Fibroblast of skin of right biceps (primary cell): Measurements from ENCODE around the gene IMPDH1.

ENCODE experiments used
- DNase-seq: peaks from one replicate; pipeline ENCODE4 v3.0.0-alpha.2; 2013

Gene IMPDH1

DNA sequence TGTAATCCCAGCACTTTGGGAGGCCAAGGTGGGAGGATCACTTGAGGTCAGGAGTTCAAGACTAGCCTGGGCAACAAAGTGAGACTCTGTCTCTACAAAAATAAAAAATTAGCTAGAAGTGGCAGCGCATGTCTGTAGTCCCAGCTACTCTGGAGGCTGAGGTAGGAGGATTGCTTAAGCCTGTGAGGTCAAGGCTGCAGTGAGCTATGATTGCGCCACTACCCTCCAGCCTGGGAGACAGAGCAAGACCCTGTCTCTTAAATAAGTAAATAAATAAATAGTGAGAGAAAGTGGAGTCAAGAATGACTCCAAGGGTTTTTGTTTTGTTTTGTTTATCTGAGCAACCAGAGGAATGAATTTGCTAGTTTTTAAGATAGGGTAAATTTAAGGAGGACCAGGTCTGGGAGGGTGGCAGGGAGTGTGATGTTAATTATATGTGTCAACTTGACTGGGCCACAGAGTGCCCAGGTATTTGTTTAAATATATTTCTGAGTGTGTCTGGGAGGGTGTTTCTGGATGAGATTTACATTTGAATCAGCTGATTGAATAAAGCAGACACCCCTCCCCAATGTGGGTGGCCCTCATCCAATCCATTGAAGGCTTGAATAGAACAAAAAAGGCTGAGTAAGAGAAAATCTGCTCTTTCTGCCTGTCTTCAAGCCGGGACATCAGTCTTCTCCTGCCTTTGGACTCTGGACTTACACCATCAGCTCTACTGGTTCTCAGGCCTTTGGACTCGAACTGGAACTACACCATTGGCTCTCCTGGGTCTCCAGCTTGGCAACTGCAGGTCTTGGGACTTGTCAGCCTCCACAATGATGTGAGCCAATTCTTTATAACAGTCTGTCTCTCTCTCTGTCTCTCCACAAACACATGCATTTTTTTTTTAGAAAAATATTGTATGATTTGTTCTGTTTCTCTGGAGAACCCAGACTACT is 23.5 kb downstream of the IMPDH1 start:
- no peak for DNase-seq

DNA sequence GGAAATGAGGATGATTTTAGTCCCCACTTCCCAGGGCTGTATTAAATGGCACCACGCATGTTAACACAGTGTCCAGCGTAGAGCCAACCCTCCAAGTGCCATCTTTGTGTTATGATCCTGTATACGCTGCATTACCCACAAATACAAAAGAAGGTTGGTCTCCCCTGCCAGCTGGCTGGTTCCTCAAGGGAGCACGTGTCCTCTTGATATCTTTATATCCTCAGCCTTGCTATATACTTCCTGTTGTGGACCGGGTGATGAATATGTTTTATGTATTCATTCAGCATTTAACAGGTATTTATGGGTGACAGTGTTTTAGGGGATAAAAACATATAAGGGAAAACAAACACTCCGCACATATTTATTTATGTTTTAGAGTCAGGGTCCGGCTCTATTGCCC is 25.1 kb downstream of the IMPDH1 start:
- no peak for DNase-seq

DNA sequence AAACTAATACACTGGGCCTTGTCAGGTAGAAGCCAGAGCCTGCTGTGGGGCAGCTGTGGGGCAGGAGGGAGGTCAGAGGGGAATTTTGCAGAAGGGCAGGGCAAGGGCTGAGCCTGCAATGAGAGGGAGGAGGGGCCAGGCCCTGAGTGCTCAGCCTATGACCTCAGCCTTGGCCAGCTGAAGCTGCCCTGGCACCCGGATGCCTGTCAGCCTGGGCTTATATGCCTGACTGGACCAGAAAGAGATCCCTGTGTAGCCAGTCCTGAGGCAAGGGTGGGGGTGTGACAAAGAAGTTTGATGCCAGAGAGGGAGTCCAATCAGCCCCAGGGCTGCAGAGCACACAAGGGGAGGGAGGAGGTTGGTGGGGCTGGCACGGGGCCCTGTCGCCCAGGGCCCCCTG is 26.0 kb downstream of the IMPDH1 start:
- DNase-seq: no peak

DNA sequence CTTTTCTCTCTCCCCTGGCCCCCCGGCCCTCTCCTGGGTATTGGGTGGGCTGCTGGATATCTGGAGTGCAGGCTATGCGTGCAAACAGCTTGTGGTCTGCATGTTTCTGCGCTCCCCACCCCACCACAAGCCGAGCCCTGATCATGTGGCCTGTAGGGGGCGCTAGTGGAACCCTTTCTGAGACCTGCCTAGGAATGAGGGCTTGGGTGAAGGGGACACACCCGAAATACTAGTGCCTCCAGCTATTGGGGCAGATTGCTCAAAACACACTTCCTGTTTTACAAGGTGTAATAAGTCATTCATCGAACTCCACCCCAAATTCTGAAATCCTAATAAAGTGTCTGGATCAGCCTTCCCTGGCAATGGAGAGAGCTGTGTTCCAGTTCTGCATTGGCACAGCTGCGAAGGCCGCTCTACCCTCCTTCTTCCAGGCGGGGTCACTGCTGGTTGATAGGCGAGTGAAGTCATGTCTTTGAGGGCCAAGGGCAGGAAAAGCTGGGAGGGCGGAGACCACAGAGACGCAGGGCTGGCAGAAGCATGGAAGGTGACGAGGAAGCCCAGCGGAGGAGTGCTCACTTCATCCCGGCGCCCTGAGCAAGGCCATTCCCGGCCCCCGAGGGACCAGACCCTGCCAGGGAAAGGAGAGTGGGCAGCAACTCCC is 28.5 kb downstream of the IMPDH1 start:
- no peak for DNase-seq

- DNase-seq: no peak
These were observed 29.2 kb downstream of the IMPDH1 start for GRCh38 chr7:128380483-128381106.

GRCh38 chr7:128379900-128380479 is 29.8 kb downstream of the IMPDH1 start:
- DNase-seq: no peak

GRCh38 chr7:128378637-128379036 is 31.1 kb downstream of the IMPDH1 start:
- DNase-seq: no peak

DNA sequence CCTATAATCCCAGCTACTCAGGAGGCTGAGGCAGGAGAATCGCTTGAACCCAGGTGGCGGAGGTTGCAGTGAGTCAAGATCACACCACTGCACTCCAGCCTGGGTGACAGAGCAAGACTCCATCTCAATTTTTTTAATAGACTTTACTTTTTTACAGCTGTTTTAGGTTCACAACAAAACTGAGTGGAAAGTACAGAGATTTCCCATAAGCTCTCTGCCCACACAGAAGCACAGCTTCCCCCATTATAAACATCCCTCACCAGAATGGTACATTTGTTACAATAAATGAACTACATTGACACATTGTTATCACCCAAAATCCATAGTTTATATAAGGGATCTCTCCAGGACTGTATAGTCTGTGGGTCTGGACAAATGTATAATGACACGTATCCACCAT is 33.7 kb downstream of the IMPDH1 start:
- no peak for DNase-seq

DNA sequence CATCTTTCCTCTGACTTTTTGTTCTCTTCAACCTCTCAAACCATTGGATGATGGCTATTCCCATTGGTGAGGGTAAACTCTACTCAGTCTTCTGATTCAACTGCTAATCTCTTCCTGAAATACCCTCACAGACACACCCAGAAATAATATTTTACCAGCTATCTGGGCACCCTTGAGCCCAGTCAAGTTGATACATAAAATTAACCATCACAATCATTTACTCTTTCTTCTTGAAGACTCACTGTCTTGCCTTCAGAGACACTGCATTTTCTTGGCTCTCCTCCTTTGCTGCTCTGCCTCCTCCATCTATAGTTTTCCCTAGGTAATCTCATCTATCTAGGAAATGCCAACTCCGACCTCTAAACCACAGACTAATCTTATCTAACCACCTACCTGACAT is 35.7 kb downstream of the IMPDH1 start:
- no peak for DNase-seq

DNA sequence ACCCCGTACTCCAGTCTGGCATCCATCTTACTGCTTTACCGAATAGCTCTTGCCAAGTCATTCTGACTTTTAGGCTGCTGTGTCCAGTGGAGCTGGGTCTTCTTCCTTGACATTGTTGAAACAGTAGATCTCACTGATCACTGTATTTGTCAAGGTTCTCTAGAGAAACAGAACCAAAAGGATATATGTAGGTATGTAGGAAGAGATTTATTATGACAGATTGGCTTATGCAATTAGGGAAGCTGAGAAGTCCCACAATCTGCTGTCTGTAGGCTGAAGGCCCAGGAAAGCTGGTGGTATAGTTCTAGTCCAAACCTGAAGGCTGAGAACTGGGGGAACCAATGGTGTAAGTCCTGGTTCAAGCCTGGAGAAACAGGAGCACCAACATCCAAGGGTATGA is 36.2 kb downstream of the IMPDH1 start:
- DNase-seq: no peak

GRCh38 chr7:128370491-128370890 is 39.3 kb downstream of the IMPDH1 start:
- no peak for DNase-seq

- DNase-seq: no peak
These were observed 42.8 kb downstream of the IMPDH1 start for GRCh38 chr7:128366986-128367385.

DNA sequence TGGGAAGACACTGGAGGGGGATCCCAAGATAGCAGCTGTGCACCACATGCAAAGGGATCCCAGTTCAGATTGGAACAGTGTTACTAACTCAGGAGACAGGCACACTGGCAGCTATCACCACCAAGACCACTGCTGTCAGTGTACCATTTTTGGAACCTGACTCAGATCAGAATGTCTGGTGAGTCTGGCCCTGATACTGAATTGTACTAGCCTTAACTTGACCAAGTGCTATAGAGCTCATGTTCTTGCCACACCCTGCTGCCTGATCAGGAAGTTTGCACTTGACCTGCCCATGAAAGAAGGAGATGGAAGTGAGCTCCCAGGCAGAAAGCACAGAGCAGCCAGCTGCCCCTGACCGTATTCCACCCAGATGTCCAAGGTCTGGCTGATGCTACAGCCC is 43.5 kb downstream of the IMPDH1 start:
- DNase-seq: no peak

GRCh38 chr7:128365432-128365831 is 44.4 kb downstream of the IMPDH1 start:
- DNase-seq: no peak

GRCh38 chr7:128364166-128364870 is 45.5 kb downstream of the IMPDH1 start:
- DNase-seq: no peak

DNA sequence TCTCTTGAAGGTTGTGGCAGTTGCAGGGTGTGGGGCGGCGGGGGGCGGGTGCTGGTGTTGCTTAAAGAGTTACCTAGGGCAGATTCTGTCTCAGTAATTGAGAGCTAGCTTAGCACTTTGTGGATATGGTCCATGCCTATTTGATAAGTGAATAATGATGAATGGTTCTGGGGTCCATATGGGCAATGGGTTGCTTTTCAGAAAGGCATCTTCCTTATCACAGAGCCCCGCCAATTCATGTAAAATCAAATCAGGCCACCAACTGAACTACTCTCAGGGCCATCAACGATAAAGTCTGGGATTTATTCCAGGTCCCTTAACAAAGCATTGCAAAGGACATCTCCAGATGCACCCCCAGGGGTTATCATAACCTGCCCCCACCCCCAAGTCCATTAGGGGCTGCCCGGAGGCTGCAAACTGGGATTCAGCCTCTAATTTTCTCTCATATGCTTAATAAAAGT is 46.5 kb downstream of the IMPDH1 start:
- DNase-seq: no peak

DNA sequence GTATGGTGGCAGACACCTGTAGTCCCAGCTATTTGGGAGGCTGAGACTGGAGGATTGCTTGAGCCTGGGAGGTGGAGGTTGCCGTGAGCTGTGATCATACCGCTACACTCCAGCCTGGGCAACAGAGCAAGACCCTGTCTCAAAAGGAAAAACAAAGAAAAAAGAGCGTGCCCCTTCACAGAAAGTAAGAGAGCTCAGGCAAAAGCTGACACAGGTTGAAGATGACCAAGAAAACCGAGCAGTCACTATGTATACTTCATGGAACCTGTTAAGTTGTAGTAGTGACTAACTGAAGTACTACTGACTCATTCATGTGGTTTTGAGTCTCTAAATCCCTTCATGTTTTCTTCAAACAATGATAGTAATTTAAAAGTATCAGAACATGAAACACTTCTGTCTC is 47.1 kb downstream of the IMPDH1 start:
- DNase-seq: peak; percentile 42

- no peak for DNase-seq
These were observed 48.1 kb downstream of the IMPDH1 start, which contains the start of gene PRRT4 for GRCh38 chr7:128361411-128362379. Gene PRRT4 (minus strand): TSS chr7:128361690.

DNA sequence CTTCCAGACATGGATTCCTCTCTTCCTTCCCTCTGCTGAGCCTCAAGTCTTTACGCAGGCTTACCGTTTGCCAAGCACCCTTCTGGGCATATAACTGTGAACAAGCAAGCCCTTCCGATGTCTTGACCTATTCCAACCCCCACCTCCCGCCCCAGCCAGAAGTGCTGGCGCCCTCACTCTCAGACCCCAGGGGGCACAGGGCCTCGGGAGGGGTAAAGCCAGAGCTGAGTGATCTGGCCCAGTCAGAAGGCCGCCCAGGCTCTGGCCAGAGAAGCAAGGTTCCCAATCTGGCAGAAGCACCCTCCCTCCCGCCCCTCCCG is 49.5 kb downstream of the IMPDH1 start:
- no peak for DNase-seq

GRCh38 chr7:128359939-128360338 is 49.8 kb downstream of the IMPDH1 start:
- no peak for DNase-seq

- DNase-seq: no peak
These were observed 50.4 kb downstream of the IMPDH1 start for GRCh38 chr7:128359336-128359735.

- DNase-seq: no peak
These were observed 51.5 kb downstream of the IMPDH1 start for GRCh38 chr7:128358233-128358632.
